Raji (cell line): ENCODE measurements around the gene ALPP.

Experiments
- POLR2A ChIP-seq: IDR thresholded peaks from 2 replicates; pipeline ENCODE4 v1.6.1; 2011; ENCODE audit warnings: low read depth, low read length, control low read depth; ENCODE audit not compliant: insufficient read depth

The ALPP gene

GRCh38 chr2:232400256-232401015 lies 21.9 kb downstream of the ALPP start:
- TF ChIP-seq POLR2A, result no peak

- no peak for TF ChIP-seq POLR2A
Measured at GRCh38 chr2:232402518-232402917, 24.0 kb downstream of the ALPP start.

- no peak for TF ChIP-seq POLR2A
Measured at GRCh38 chr2:232405943-232406510, 27.5 kb downstream of the ALPP start.

GRCh38 chr2:232406556-232407310 lies 28.2 kb downstream of the ALPP start, which contains the start of gene ALPG:
TSS of gene ALPG (plus strand) at chr2:232406844. CDS start at chr2:232406895, 51 bp downstream.
- TF ChIP-seq POLR2A, result no peak

- TF ChIP-seq POLR2A, result no peak
Measured at GRCh38 chr2:232410238-232410900, 31.8 kb downstream of the ALPP start.

- no peak for TF ChIP-seq POLR2A
Measured at GRCh38 chr2:232411901-232412629, 33.5 kb downstream of the ALPP start.

GRCh38 chr2:232412986-232413385 lies 34.4 kb downstream of the ALPP start:
- TF ChIP-seq POLR2A, result no peak

- TF ChIP-seq POLR2A, result no peak
Measured at GRCh38 chr2:232415138-232415690, 36.7 kb downstream of the ALPP start.

- TF ChIP-seq POLR2A, result no peak
Measured at GRCh38 chr2:232415736-232416520, 37.4 kb downstream of the ALPP start.

GRCh38 chr2:232416521-232417470 lies 38.2 kb downstream of the ALPP start:
- TF ChIP-seq POLR2A, result no peak

GRCh38 chr2:232417489-232417888 lies 38.9 kb downstream of the ALPP start:
- TF ChIP-seq POLR2A, result no peak

GRCh38 chr2:232418056-232418455 lies 39.5 kb downstream of the ALPP start:
- no peak for TF ChIP-seq POLR2A
